Melanocyte of skin (primary cell): ENCODE data around the gene TTC4. TPM values are rescaled to one million over a fixed set of nuclear protein-coding genes. Genes with fewer than 3 reads are reported as not detected.

Experiments
- total RNA-seq, 2 donors: library from RNA; depleted of rRNA; stranded (reverse); fragments of >200 nt; gene quantifications; 2 replicates each; pipeline ENCODE4 v1.2.3, GENCODE V29; 2012

The TTC4 gene, protein sequence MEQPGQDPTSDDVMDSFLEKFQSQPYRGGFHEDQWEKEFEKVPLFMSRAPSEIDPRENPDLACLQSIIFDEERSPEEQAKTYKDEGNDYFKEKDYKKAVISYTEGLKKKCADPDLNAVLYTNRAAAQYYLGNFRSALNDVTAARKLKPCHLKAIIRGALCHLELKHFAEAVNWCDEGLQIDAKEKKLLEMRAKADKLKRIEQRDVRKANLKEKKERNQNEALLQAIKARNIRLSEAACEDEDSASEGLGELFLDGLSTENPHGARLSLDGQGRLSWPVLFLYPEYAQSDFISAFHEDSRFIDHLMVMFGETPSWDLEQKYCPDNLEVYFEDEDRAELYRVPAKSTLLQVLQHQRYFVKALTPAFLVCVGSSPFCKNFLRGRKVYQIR
- 10 to 100 TPM; 13.4 to 23.6 TPM for total RNA-seq

GRCh38 chr1:54715493-54716298 is at the start of gene TTC4:
TTC4 (plus strand) TSS chr1:54715861; CDS start chr1:54715909, 48 bp downstream.

DNA sequence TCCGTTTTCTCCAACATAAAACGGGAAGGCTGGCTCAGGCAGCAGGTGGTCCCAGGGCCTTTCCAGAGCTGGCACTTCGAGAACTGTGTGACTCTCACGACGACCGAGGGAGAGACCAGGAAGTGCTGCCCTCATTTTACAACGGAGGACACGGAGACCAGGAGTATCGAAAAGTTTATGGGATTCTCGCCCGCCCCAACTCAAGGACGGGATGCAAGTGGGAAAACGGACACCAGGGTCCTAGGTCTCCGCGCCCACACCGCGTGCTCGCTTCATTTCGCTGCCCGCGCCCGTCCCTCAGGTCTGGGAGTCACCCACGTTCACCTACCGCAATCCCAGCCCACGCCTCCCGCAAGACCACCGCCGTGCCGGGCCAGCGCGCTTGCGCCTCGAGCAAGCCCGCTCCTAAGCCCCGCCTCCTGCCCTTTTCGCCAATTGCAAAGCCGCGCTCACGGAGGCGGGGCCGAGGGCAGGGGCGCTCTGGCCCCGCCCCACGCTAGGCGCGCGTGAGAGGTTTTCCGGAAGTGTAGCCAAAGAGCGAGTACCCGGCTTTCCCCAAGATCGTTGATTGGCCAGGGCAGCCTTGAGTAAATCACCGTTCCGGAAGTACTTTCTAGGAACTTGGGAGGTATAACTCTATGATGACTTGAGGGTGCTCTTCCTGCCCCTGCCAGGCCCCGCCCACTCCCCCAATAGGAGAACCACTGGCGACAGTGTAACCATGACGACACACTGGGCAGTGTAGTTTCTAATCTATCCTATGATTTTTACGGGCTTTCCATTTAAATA is 48.7 kb downstream of the TTC4 start, which contains the start of gene PARS2:
Gene PARS2 (minus strand): TSS at position 391 of the 789 bp plus-strand sequence. CDS start 5,362 bp downstream, outside the sequence.

Other genes starting within 250 kb of the TTC4 start
- 1 to 10 TPM; 1.0 to 4.7 TPM for gene ACOT11, start 167.6 kb upstream of the TTC4 start, total RNA-seq
- gene FAM151A, start 92.3 kb upstream of the TTC4 start, total RNA-seq = not detected
- gene MROH7, start 74.1 kb upstream of the TTC4 start, total RNA-seq = under 1 TPM in 1 of 2 donors, not detected in 1; 0.69 TPM
- gene PARS2, start 48.7 kb downstream of the TTC4 start, total RNA-seq = 1 to 10 TPM; 5.9 to 8.7 TPM
- gene TTC22, start 85.5 kb downstream of the TTC4 start, total RNA-seq = under 1 TPM in 1 of 2 donors, not detected in 1; under 0.01 TPM
- gene DHCR24, start 171.3 kb downstream of the TTC4 start, total RNA-seq = 100 to 1,000 TPM; 268 to 305 TPM